ENCODE measurements around the gene HBM. TPM values are rescaled to one million over a fixed set of nuclear protein-coding genes. Genes with fewer than 3 reads are reported as not detected.

HBM gene
- total RNA-seq, 6 experiments from 2014 or later, result 1.1 to 8.4 (median 2.0) TPM; not detected in 2

DNA sequence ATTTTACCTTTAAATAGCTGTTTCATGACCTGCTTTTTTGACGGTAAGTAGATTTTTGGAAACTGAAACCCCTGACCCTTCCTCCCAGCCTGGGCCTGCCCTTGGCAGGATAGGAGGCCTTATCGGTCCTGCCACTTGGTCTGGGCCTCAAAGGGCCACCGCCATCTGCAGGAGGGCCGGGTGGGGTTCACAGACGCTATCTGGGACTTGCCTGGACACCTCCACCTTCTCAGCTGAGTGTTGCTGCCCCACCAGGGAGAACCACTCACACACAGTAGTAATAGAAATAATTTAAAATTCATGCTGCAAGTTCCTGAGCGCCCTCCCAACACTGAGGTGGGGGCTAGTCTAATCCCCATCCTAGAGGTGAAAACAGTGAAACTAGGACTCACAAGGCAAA lies 22.7 kb upstream of the HBM start:
- intact Hi-C loops (cut with DNase I), result no loop called here
- no peak for TF ChIP-seq POLR2A (IDR thresholded peaks at IDR 0.05)
- TF ChIP-seq, protein P1, sequence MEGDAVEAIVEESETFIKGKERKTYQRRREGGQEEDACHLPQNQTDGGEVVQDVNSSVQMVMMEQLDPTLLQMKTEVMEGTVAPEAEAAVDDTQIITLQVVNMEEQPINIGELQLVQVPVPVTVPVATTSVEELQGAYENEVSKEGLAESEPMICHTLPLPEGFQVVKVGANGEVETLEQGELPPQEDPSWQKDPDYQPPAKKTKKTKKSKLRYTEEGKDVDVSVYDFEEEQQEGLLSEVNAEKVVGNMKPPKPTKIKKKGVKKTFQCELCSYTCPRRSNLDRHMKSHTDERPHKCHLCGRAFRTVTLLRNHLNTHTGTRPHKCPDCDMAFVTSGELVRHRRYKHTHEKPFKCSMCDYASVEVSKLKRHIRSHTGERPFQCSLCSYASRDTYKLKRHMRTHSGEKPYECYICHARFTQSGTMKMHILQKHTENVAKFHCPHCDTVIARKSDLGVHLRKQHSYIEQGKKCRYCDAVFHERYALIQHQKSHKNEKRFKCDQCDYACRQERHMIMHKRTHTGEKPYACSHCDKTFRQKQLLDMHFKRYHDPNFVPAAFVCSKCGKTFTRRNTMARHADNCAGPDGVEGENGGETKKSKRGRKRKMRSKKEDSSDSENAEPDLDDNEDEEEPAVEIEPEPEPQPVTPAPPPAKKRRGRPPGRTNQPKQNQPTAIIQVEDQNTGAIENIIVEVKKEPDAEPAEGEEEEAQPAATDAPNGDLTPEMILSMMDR (IDR thresholded peaks at IDR 0.05), result no peak
- H3K27me3 ChIP-seq, result no peaks in the 10 kb centered on the region
- no peaks in the 10 kb centered on the region for H3K9me3 ChIP-seq
- H3K4me1 ChIP-seq, result no peaks in the 10 kb centered on the region
- H3K4me3 ChIP-seq, result no peak overlapping the region
- H3K36me3 ChIP-seq, result no peaks in the 10 kb centered on the region
- no peak overlapping the region for H3K27ac ChIP-seq
- ATAC-seq (no peak), DNase-seq (no peak)
- WGBS (ENCODE audit: insufficient coverage, low coverage, low lambda C conversion rate, missing lambda C conversion rate), result 77% methylated on average over 4 of the region's 6 CpGs

DNA sequence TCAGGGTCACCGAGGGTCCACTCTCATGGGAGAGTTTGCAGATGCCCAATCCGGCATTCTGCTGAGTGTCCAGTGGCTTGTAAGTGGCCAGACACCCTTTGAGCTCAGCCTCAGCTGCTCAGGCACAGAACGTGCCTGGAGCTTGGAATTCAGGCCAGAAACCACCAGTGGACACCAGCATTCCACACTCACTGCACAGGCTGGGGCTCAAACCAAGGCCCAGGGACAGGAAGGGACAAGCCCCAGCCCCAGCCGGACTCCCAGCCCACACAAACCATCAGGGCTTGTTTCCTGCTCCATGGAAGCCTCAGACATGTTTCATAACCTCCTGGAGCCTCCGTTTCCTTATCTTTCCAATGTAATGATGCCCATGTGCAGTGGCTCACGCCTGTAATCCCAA lies 22.3 kb upstream of the HBM start:
- TF ChIP-seq, protein P1 (IDR thresholded peaks at IDR 0.05), result no peak
- no peak for TF ChIP-seq POLR2A (IDR thresholded peaks at IDR 0.05)
- 83% methylated on average over 1 of the region's 6 CpGs for WGBS (ENCODE audit: insufficient coverage, low coverage, low lambda C conversion rate, missing lambda C conversion rate)

DNA sequence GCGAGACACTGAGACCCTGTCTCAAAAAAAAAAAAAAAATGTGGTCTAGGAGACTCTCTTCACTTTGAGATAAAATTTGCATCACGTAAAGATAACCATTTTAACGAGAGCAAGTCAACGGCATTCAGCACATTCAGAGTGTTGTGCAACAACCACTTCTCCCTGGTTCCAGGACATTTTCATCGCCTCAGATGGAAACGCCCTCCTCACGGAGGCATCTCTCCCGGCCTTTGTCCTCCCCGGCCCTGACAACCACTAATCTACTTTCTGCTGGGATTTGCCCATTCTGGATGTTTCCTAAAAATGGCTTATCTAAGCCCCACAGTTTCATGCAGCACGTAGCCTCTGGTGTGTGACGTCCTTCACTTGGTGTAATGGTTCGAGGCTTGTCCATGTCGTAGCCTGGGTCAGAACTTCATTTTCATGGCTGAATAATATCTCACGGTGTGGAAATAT lies 21.0 kb upstream of the HBM start:
- Histone ChIP-seq H3K27ac (no peak overlapping the region), H3K4me3 (no peak overlapping the region), H3K36me3 (no peaks in the 10 kb centered on the region), H3K9me3 (no peaks in the 10 kb centered on the region), H3K4me1 (no peaks in the 10 kb centered on the region), H3K27me3 (no peaks in the 10 kb centered on the region)
- intact Hi-C loops (cut with DNase I), result no loop called here
- ATAC-seq (no peak), DNase-seq (peak in 1 of 3 donors; percentile 11)
- TF ChIP-seq, protein P1 (IDR thresholded peaks at IDR 0.05), result no peak
- TF ChIP-seq POLR2A (IDR thresholded peaks at IDR 0.05), result no peak
- WGBS (ENCODE audit: insufficient coverage, low coverage, low lambda C conversion rate, missing lambda C conversion rate), result 68% methylated on average over 14 of the region's 14 CpGs

More for the DNA sequence above, 22.3 kb upstream of the HBM start:
- DNase-seq, result peak in 1 of 3 donors; percentile 34
- no peak overlapping the region for H3K4me3 ChIP-seq
- no peaks in the 10 kb centered on the region for H3K9me3 ChIP-seq
- H3K36me3 ChIP-seq, result no peaks in the 10 kb centered on the region
- H3K27me3 ChIP-seq, result no peaks in the 10 kb centered on the region
- H3K4me1 ChIP-seq, result no peaks in the 10 kb centered on the region
- no peak overlapping the region for H3K27ac ChIP-seq
- ATAC-seq, result no peak
- intact Hi-C loops (cut with DNase I), result no loop called here

DNA sequence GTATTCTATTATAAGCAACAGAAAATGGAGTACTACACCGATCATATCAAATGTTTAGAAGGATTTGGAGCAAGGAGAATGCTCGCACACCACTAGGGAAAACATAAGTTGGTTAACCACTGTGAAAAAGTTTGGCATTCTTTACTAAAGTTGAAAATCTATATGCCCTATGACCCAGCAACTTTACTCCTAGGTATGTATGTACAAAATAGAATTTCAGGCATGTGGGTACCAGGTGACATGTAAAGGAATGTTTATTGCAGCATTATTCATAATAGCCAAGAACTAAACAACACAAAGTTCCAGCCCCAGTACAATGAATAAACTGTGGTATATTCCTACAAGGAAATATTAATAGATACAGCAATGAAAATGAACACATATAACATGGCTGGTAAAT lies 19.1 kb upstream of the HBM start:
- H3K27me3 ChIP-seq, result no peaks in the 10 kb centered on the region
- H3K36me3 ChIP-seq, result no peaks in the 10 kb centered on the region
- H3K27ac ChIP-seq, result no peak overlapping the region
- no peaks in the 10 kb centered on the region for H3K9me3 ChIP-seq
- H3K4me3 ChIP-seq, result no peak overlapping the region
- no peaks in the 10 kb centered on the region for H3K4me1 ChIP-seq
- no peak for DNase-seq
- TF ChIP-seq, protein P1 (IDR thresholded peaks at IDR 0.05), result no peak
- no peak for TF ChIP-seq POLR2A (IDR thresholded peaks at IDR 0.05)
- intact Hi-C loops (cut with DNase I), result no loop called here
- no peak for ATAC-seq
- 73% methylated on average over 2 of the region's 2 CpGs for WGBS (ENCODE audit: insufficient coverage, low coverage, low lambda C conversion rate, missing lambda C conversion rate)
